Right cardiac atrium (tissue), 5 donors: ENCODE data around the gene IZUMO2. TPM values are rescaled to one million over a fixed set of nuclear protein-coding genes. Genes with fewer than 3 reads are reported as not detected.
A peak's percentile ranks its signal among the peaks of the same experiment; 100 is the strongest.
"Not testable (repeated sequence)": the region's sequence is repeated elsewhere in the genome, so short reads cannot be mapped to it uniquely, and the experiment has no call there.

Experiments
- ATAC-seq, 2 donors: fragments of 200-7000 bp; cut with Tn5 transposase; one replicate each; pipeline versions ENCODE4 v1.8.0 to v1.9.1; 2020; ENCODE audit warnings: moderate library complexity in 2 of 2, mild to moderate bottlenecking in 1 of 2
- DNase-seq, 3 donors: peaks; one replicate each; pipeline ENCODE4 v3.0.0-alpha.2; 2020
- H3K27ac ChIP-seq: one replicate; pipeline ENCODE4 v1.5.1; 2013; ENCODE audit warnings: mild to moderate bottlenecking, low read length, control low read depth, moderate library complexity
- H3K27me3 ChIP-seq: one replicate; pipeline ENCODE4 v1.6.1; 2013; ENCODE audit not compliant: control insufficient read depth, insufficient read depth
- H3K4me1 ChIP-seq: one replicate; pipeline ENCODE4 v1.6.1; 2013; ENCODE audit warnings: low read length; ENCODE audit not compliant: control insufficient read depth, insufficient read depth
- H3K4me3 ChIP-seq: one replicate; pipeline ENCODE4 v1.5.1; 2013; ENCODE audit warnings: low read length, control low read depth
- H3K9me3 ChIP-seq: one replicate; pipeline ENCODE4 v1.6.1; 2013; ENCODE audit warnings: low read length; ENCODE audit not compliant: control insufficient read depth
- WGBS: extraction: QIAGEN DNeasy Blood & Tissue Kit; methylation state at CpG from one replicate; pipeline ENCODE4 v1.1.7; 2013; 5-methylcytosine and 5-hydroxymethylcytosine counted together
- intact Hi-C, 4 donors: fragments of 100-400 bp; cut with DNase I; formaldehyde crosslinking; loops; one replicate each; pipeline versions ENCODE4 v1.11.0 to v1.14.0; 2022 to 2023
- polyA plus RNA-seq: library from polyadenylated mRNA; stranded (reverse); fragments of 200-250 nt; gene quantifications from one replicate; pipeline ENCODE4 v1.2.3, GENCODE V29; 2013
- total RNA-seq, 4 donors: library from RNA; stranded (reverse); fragmentation: NEBNext Ultra II Directional; extraction: Animal tissue kit (Norgen Biotek cat#: 25700); gene quantifications; one replicate each; pipeline ENCODE4 v1.2.1, GENCODE V29; 2021
- donor health status: healthy with polysubstance abuse.
- donor health status: DM: no; HTN: yes; CAD: no.
- donor health status: DM: no; HTN: no; CAD: no.
- donor health status: DM: no; HTN: yes; CAD: no; lungs with severe emphysema.
- donor health status: DM: yes; HTN: yes; CAD: no.

Gene IZUMO2
- total and polyA plus RNA-seq, 5 donors = not detected

- DNase-seq (no peak), ATAC-seq (no peak)
- Histone ChIP-seq H3K4me1 (no peaks in the 10 kb centered on the region), H3K27me3 (no peaks in the 10 kb centered on the region), H3K4me3 (no peak overlapping the region), H3K27ac (no peak overlapping the region), H3K9me3 (no peaks in the 10 kb centered on the region)
- intact Hi-C loops = no loop called here
Measured at GRCh38 chr19:50158577-50158976, 4.5 kb downstream of the IZUMO2 start.

- no peak for DNase-seq
- intact Hi-C loops = no loop called here
Measured at GRCh38 chr19:50155520-50156109, 7.5 kb downstream of the IZUMO2 start.

GRCh38 chr19:50154529-50154928, 8.6 kb downstream of the IZUMO2 start:
- DNase-seq = no peak
- H3K27me3 ChIP-seq = no peaks in the 10 kb centered on the region
- no peak overlapping the region for H3K4me3 ChIP-seq
- H3K9me3 ChIP-seq = no peaks in the 10 kb centered on the region
- H3K27ac ChIP-seq = no peak overlapping the region
- no peak for ATAC-seq
- H3K4me1 ChIP-seq = no peaks in the 10 kb centered on the region
- intact Hi-C loops = no loop called here
- WGBS = 80% methylated on average over 16 of the region's 16 CpGs

More at GRCh38 chr19:50155520-50156109, 7.5 kb downstream of the IZUMO2 start:
- no peak for ATAC-seq
- no peak overlapping the region for H3K27ac ChIP-seq
- no peaks in the 10 kb centered on the region for H3K4me1 ChIP-seq
- WGBS = 78% methylated on average over 8 of the region's 8 CpGs
- no peaks in the 10 kb centered on the region for H3K27me3 ChIP-seq
- no peak overlapping the region for H3K4me3 ChIP-seq
- H3K9me3 ChIP-seq = no peaks in the 10 kb centered on the region

GRCh38 chr19:50152578-50152977, 10.5 kb downstream of the IZUMO2 start:
- Histone ChIP-seq H3K27ac (no peak overlapping the region), H3K27me3 (no peaks in the 10 kb centered on the region), H3K9me3 (no peaks in the 10 kb centered on the region), H3K4me1 (no peaks in the 10 kb centered on the region), H3K4me3 (no peak overlapping the region)
- no peak for ATAC-seq
- no peak for DNase-seq
- intact Hi-C loops = no loop called here
- 70% methylated on average over 4 of the region's 4 CpGs for WGBS

- Histone ChIP-seq H3K27ac (no peak overlapping the region), H3K4me3 (no peak overlapping the region), H3K27me3 (no peaks in the 10 kb centered on the region), H3K9me3 (no peaks in the 10 kb centered on the region), H3K4me1 (no peaks in the 10 kb centered on the region)
- ATAC-seq (no peak), DNase-seq (no peak)
- intact Hi-C loops = no loop called here
Measured at GRCh38 chr19:50148528-50148927, 14.6 kb downstream of the IZUMO2 start.

GRCh38 chr19:50147462-50148423, 15.3 kb downstream of the IZUMO2 start:
- H3K4me3 ChIP-seq = peak overlapping the region; percentile 56
- WGBS = under 1% methylated on average over 52 of the region's 52 CpGs

GRCh38 chr19:50141921-50142320, 21.2 kb downstream of the IZUMO2 start:
- DNase-seq, H3K27ac ChIP-seq, intact Hi-C loops, H3K4me3 ChIP-seq, H3K4me1 ChIP-seq, H3K27me3 ChIP-seq, ATAC-seq, H3K9me3 ChIP-seq: not testable (repeated sequence)
- WGBS = 96% methylated on average over 1 of the region's 1 CpG

More at GRCh38 chr19:50147462-50148423, 15.3 kb downstream of the IZUMO2 start:
- intact Hi-C loops = no loop called here
- peak; percentile 98 to 99 for ATAC-seq
- Histone ChIP-seq H3K4me1 (no peaks in the 10 kb centered on the region), H3K27me3 (no peaks in the 10 kb centered on the region), H3K27ac (peak overlapping the region; percentile 65), H3K9me3 (no peaks in the 10 kb centered on the region)
- DNase-seq = peak; percentile 89 to 97 (median 95)

GRCh38 chr19:50140118-50140845, 22.8 kb downstream of the IZUMO2 start:
- H3K9me3 ChIP-seq, DNase-seq, H3K4me3 ChIP-seq, ATAC-seq, intact Hi-C loops, H3K27me3 ChIP-seq, H3K27ac ChIP-seq, H3K4me1 ChIP-seq: not testable (repeated sequence)
- WGBS = 92% methylated on average over 32 of the region's 36 CpGs

GRCh38 chr19:50136603-50137365, 26.3 kb downstream of the IZUMO2 start:
- WGBS = 45% methylated on average over 19 of the region's 23 CpGs
- ATAC-seq = not testable (repeated sequence)

GRCh38 chr19:50135856-50136602, 27.1 kb downstream of the IZUMO2 start:
- ATAC-seq, H3K4me3 ChIP-seq, H3K27me3 ChIP-seq, H3K9me3 ChIP-seq, intact Hi-C loops, H3K4me1 ChIP-seq, H3K27ac ChIP-seq: not testable (repeated sequence)
- WGBS = 87% methylated on average over 10 of the region's 10 CpGs
- DNase-seq = peak in 1 of 3 donors; percentile 53

More at GRCh38 chr19:50136603-50137365, 26.3 kb downstream of the IZUMO2 start:
- peak; percentile 21 to 63 (median 44) for DNase-seq
- H3K27ac ChIP-seq, intact Hi-C loops, H3K4me3 ChIP-seq, H3K9me3 ChIP-seq, H3K27me3 ChIP-seq, H3K4me1 ChIP-seq: not testable (repeated sequence)
